H1 (cell line): ENCODE data around the gene SLC16A2. TPM values are rescaled to one million over a fixed set of nuclear protein-coding genes. Genes with fewer than 3 reads are reported as not detected.

Source experiments
- CTCF ChIA-PET: fragments of 300-600 bp; sonication (Branson Sonifier 250); formaldehyde crosslinking; loops from one replicate; lab custom pipeline; 2021; ENCODE audit not compliant: partially characterized antibody; lab: Charles Lee
- POLR2A ChIA-PET: fragments of 300-600 bp; sonication (Branson Sonifier 250); formaldehyde crosslinking; loops from one replicate; lab custom pipeline; 2021; ENCODE audit warnings: inconsistent platforms; ENCODE audit not compliant: partially characterized antibody; lab: Charles Lee
- DNase-seq, 2 experiments: peaks; one replicate each; pipeline versions ENCODE4 v3.0.0 to v3.0.0-alpha.2; 2010 to 2022; ENCODE audit warnings: low spot score in 2 of 2, low read depth in 1 of 2, mixed read lengths in 1 of 2
- FAIRE-seq: peaks from 2 replicates; lab custom pipeline; 2011; peaks lifted over from hg19 to GRCh38; lab: Jason Lieb, UNC
- H2AFZ ChIP-seq: 2 replicates; pipeline ENCODE4 v1.8.1; 2012; ENCODE audit warnings: low read length, inconsistent platforms
- H2AK5ac ChIP-seq: 2 replicates; pipeline ENCODE4 v1.6.1; 2013; ENCODE audit warnings: low read depth, low read length
- H2BK120ac ChIP-seq: replicated peaks from 2 replicates; pipeline ENCODE3; 2013; ENCODE audit warnings: low read depth, low read length, inconsistent platforms
- H2BK12ac ChIP-seq: 2 replicates; pipeline ENCODE4 v1.6.1; 2013; ENCODE audit warnings: low read depth, low read length
- H2BK15ac ChIP-seq: 2 replicates; pipeline ENCODE4 v1.6.1; 2013; ENCODE audit warnings: low read length
- H2BK20ac ChIP-seq: 2 replicates; pipeline ENCODE4 v1.6.1; 2013; ENCODE audit warnings: low read length
- H2BK5ac ChIP-seq: 2 replicates; pipeline ENCODE4 v1.6.1; 2013; ENCODE audit warnings: low read depth, low read length
- H3K14ac ChIP-seq: 2 replicates; pipeline ENCODE4 v1.6.1; 2013; ENCODE audit warnings: inconsistent platforms; ENCODE audit not compliant: insufficient read length
- H3K18ac ChIP-seq: 2 replicates; pipeline ENCODE4 v1.6.1; 2013; ENCODE audit warnings: low read length; ENCODE audit errors: extremely low read depth
- H3K23ac ChIP-seq: 2 replicates; pipeline ENCODE4 v1.6.1; 2013; ENCODE audit warnings: inconsistent platforms; ENCODE audit not compliant: insufficient read length
- H3K23me2 ChIP-seq: 2 replicates; pipeline ENCODE4 v1.6.1; 2013; ENCODE audit warnings: low read depth, low read length
- H3K27ac ChIP-seq: 2 replicates; pipeline ENCODE4 v1.6.1; 2011; ENCODE audit warnings: low read depth, low read length, inconsistent platforms
- H3K27me3 ChIP-seq, 4 experiments: replicated peaks in 1 of 4; 1 replicate in 1 of 4; 2 replicates in 3 of 4; pipeline versions ENCODE4 v1.6.1 to v1.8.1; 2011 to 2013; ENCODE audit warnings: low read length in 3 of 4, mild to moderate bottlenecking in 3 of 4, inconsistent platforms in 2 of 4, mixed read lengths in 2 of 4, moderate library complexity in 1 of 4; ENCODE audit not compliant: control insufficient read depth in 3 of 4, insufficient read depth in 3 of 4; ENCODE audit errors: extremely low read depth in 1 of 4
- H3K36me3 ChIP-seq, 4 experiments: 2 replicates each; pipeline versions ENCODE4 v1.6.1 to v1.8.1; 2011 to 2013; ENCODE audit warnings: mild to moderate bottlenecking in 4 of 4, low read length in 3 of 4, moderate library complexity in 2 of 4, control low read depth in 1 of 4, inconsistent platforms in 1 of 4; ENCODE audit not compliant: insufficient read depth in 4 of 4, control insufficient read depth in 2 of 4
- H3K4ac ChIP-seq: replicated peaks from 2 replicates; pipeline ENCODE3; 2013; ENCODE audit warnings: low read length, low read depth, mixed read lengths, inconsistent platforms; ENCODE audit not compliant: insufficient read length
- H3K4me1 ChIP-seq, 4 experiments: replicated peaks in 1 of 4; 1 replicate in 1 of 4; 2 replicates in 3 of 4; pipeline versions ENCODE4 v1.6.1 to v1.8.1; 2011 to 2013; ENCODE audit warnings: low read length in 3 of 4, inconsistent platforms in 2 of 4, mixed read lengths in 1 of 4; ENCODE audit not compliant: insufficient read depth in 4 of 4, control insufficient read depth in 3 of 4
- H3K4me2 ChIP-seq, 2 experiments: 2 replicates each; pipeline versions ENCODE4 v1.6.1 to v1.8.1; 2011 to 2013; ENCODE audit warnings: low read depth in 2 of 2, low read length in 2 of 2, control low read depth in 1 of 2, inconsistent platforms in 1 of 2, mild to moderate bottlenecking in 1 of 2; ENCODE audit not compliant: insufficient read depth in 1 of 2
- H3K4me3 ChIP-seq, 4 experiments: fragments of 200-600, 300-600 bp in 1 of 4; sonication (generic), shearing (Covaris generic), sonication (Bioruptor Twin) in 1 of 4; 2 replicates each; pipeline versions ENCODE4 v1.5.1 to v1.8.1; 2011 to 2016; ENCODE audit warnings: low read length in 4 of 4, low read depth in 3 of 4, control low read depth in 2 of 4, inconsistent platforms in 2 of 4, mild to moderate bottlenecking in 2 of 4, mixed read lengths in 1 of 4, moderate library complexity in 1 of 4; ENCODE audit not compliant: insufficient read depth in 2 of 4; ENCODE audit errors: extremely low read depth in 1 of 4
- H3K56ac ChIP-seq: replicated peaks from 2 replicates; pipeline ENCODE3; 2013; ENCODE audit warnings: low read depth, mild to moderate bottlenecking, mixed read lengths, low read length, inconsistent platforms; ENCODE audit not compliant: insufficient read length
- H3K79me1 ChIP-seq: 2 replicates; pipeline ENCODE4 v1.6.1; 2013; ENCODE audit warnings: low read depth, low read length, control low read depth
- H3K79me2 ChIP-seq, 2 experiments: 2 replicates each; pipeline versions ENCODE4 v1.6.1 to v1.8.1; 2012 to 2013; ENCODE audit warnings: low read length in 2 of 2, mild to moderate bottlenecking in 2 of 2, inconsistent platforms in 1 of 2; ENCODE audit not compliant: insufficient read depth in 2 of 2, control insufficient read depth in 1 of 2
- H3K9ac ChIP-seq, 4 experiments: replicated peaks in 1 of 4; 1 replicate in 1 of 4; 2 replicates in 3 of 4; pipeline versions ENCODE4 v1.6.1 to v1.8.1; 2011 to 2013; ENCODE audit warnings: low read depth in 3 of 4, low read length in 3 of 4, control low read depth in 2 of 4, mild to moderate bottlenecking in 2 of 4, moderate library complexity in 2 of 4, inconsistent platforms in 1 of 4; ENCODE audit errors: extremely low read depth in 1 of 4
- H3K9me3 ChIP-seq, 2 experiments: 2 replicates each; pipeline versions ENCODE4 v1.6.1 to v1.8.1; 2012 to 2013; ENCODE audit warnings: mild to moderate bottlenecking in 2 of 2, moderate library complexity in 2 of 2, control low read depth in 1 of 2, inconsistent platforms in 1 of 2, low read depth in 1 of 2, low read length in 1 of 2, mixed read lengths in 1 of 2; ENCODE audit not compliant: insufficient read depth in 2 of 2
- H4K20me1 ChIP-seq, 2 experiments: replicated peaks in 1 of 2; 2 replicates each; pipeline versions ENCODE3 to v1.8.1; 2011 to 2013; ENCODE audit warnings: inconsistent platforms in 2 of 2, low read length in 2 of 2, mild to moderate bottlenecking in 1 of 2; ENCODE audit not compliant: insufficient read depth in 2 of 2, control insufficient read depth in 1 of 2
- H4K5ac ChIP-seq: 2 replicates; pipeline ENCODE4 v1.6.1; 2013; ENCODE audit warnings: low read length, low read depth, mixed read lengths, inconsistent platforms; ENCODE audit not compliant: insufficient read length
- H4K8ac ChIP-seq: 2 replicates; pipeline ENCODE4 v1.8.0; 2013; ENCODE audit warnings: mild to moderate bottlenecking, moderate library complexity, low read length, inconsistent platforms; ENCODE audit not compliant: insufficient read depth; ENCODE audit errors: extremely low read depth
- H4K91ac ChIP-seq: replicated peaks from 2 replicates; pipeline ENCODE3; 2013; ENCODE audit warnings: low read length, mixed read lengths, inconsistent platforms; ENCODE audit not compliant: insufficient read length
- ATF2 ChIP-seq: IDR thresholded peaks from 2 replicates; pipeline ENCODE4 v1.6.1; 2012; ENCODE audit warnings: low read length, inconsistent platforms
- BACH1 ChIP-seq: IDR thresholded peaks from 2 replicates; pipeline ENCODE4 v1.6.1; 2012; ENCODE audit warnings: low read length, improper control_type of control experiment
- BCL11A ChIP-seq, 2 experiments: IDR thresholded peaks; one replicate each; pipeline ENCODE4 v1.6.1; 2011; ENCODE audit warnings: low read depth in 2 of 2, low read length in 2 of 2, mild to moderate bottlenecking in 2 of 2
- EGR1 ChIP-seq: IDR thresholded peaks from 2 replicates; pipeline ENCODE4 v1.6.1; 2011; ENCODE audit warnings: low read depth, low read length, borderline replicate concordance
- FOSL1 ChIP-seq: IDR thresholded peaks from 2 replicates; pipeline ENCODE4 v1.6.1; 2011; ENCODE audit warnings: mild to moderate bottlenecking, low read depth, low read length, moderate library complexity; ENCODE audit not compliant: insufficient read depth
- GTF2F1 ChIP-seq: IDR thresholded peaks from 2 replicates; pipeline ENCODE4 v1.6.1; 2012; ENCODE audit warnings: low read depth, low read length, improper control_type of control experiment, borderline replicate concordance
- HDAC6 ChIP-seq: IDR thresholded peaks from one replicate; pipeline ENCODE4 v1.7.1; 2012; ENCODE audit warnings: low read depth, mild to moderate bottlenecking, inconsistent platforms, low read length, moderate library complexity
- KDM1A ChIP-seq: fragments of 200-600, 300-600 bp; sonication (generic); IDR thresholded peaks from 2 replicates; pipeline ENCODE4 v1.7.1; 2016; ENCODE audit warnings: mild to moderate bottlenecking, low read length, borderline replicate concordance
- POU5F1 ChIP-seq: IDR thresholded peaks from 2 replicates; pipeline ENCODE4 v1.6.1; 2011; ENCODE audit warnings: low read depth, mild to moderate bottlenecking, low read length, moderate library complexity
- SAP30 ChIP-seq: fragments of 300-600 bp; sonication (generic); IDR thresholded peaks from 2 replicates; pipeline ENCODE4 v1.7.1; 2012; ENCODE audit warnings: low read length, moderate library complexity, mild to moderate bottlenecking, inconsistent platforms; ENCODE audit not compliant: insufficient read depth, insufficient replicate concordance
- TEAD4 ChIP-seq: IDR thresholded peaks from 2 replicates; pipeline ENCODE4 v1.6.1; 2012; ENCODE audit warnings: low read depth, low read length, inconsistent platforms, mixed read lengths
- WGBS, 2 experiments: shearing (Covaris generic) in 1 of 2; methylation state at CpG; one replicate each; pipeline versions ENCODE4 v1.1.6 to v1.1.7; 2013 to 2015; ENCODE audit warnings: low lambda C conversion rate in 2 of 2, mixed read lengths in 2 of 2, inconsistent platforms in 1 of 2, low coverage in 1 of 2, missing lambda C conversion rate in 1 of 2; ENCODE audit not compliant: insufficient replicate concordance in 2 of 2, insufficient coverage in 1 of 2, insufficient read length in 1 of 2; ENCODE audit errors: extremely low coverage in 1 of 2, missing lambda C conversion rate in 1 of 2; 5-methylcytosine and 5-hydroxymethylcytosine counted together
- polyA plus RNA-seq, 7 experiments: library from polyadenylated mRNA; depleted of rRNA in 3 of 7; stranded (reverse) in 5 of 7; unstranded in 2 of 7; fragments of >200 nt in 5 of 7; fragments of 200-250 nt in 2 of 7; gene quantifications; 1 replicate in 5 of 7; 2 replicates in 1 of 7; 4 replicates in 1 of 7; pipeline versions ENCODE4 v1.2.1 to v1.2.3, GENCODE V29; 2011 to 2013; ENCODE audit warnings: missing spikeins in 2 of 7, mixed read lengths in 2 of 7
- total RNA-seq: library from RNA; stranded (reverse); fragmentation: NEBNext Ultra II Directional; extraction: Animal tissue kit (Norgen Biotek cat#: 25700); gene quantifications from 2 replicates; pipeline ENCODE4 v1.2.1, GENCODE V29; 2021

Gene SLC16A2
- total and polyA plus RNA-seq, 2 of the 8 experiments (the other 6 are each of a cell fraction or from before 2014, with no cell fraction given): 24.4 to 32.2 TPM

GRCh38 chrX:74521961-74522751 lies 100.9 kb downstream of the SLC16A2 start:
- no peaks in the 10 kb centered on the region for H3K23me2 ChIP-seq
- no peak overlapping the region for H3K4me2 ChIP-seq
- H3K9me3 ChIP-seq: no peaks in the 10 kb centered on the region
- no peak overlapping the region for H4K5ac ChIP-seq
- H2AFZ ChIP-seq: no peak overlapping the region
- no peak overlapping the region; the same call in 1 of the 2 replicates for H4K8ac ChIP-seq
- no peaks in the 10 kb centered on the region for H3K79me2 ChIP-seq
- H3K79me1 ChIP-seq: no peaks in the 10 kb centered on the region
- DNase-seq (no peak), FAIRE-seq (no peak)
- H2BK12ac ChIP-seq: no peak overlapping the region
- H2BK20ac ChIP-seq: no peak overlapping the region
- CTCF ChIA-PET: interaction anchor here (0.8 to 1.9 kb wide), 4 partner anchors 26 to 139 kb away, joined by 3 to 4 read pairs (median 3); no protein-coding TSS in a partner anchor
- no peaks in the 10 kb centered on the region for H3K27me3 ChIP-seq
- H3K56ac ChIP-seq: no peak overlapping the region
- H2BK120ac ChIP-seq: no peak overlapping the region
- H3K4me1 ChIP-seq: no peaks in the 10 kb centered on the region
- no peak overlapping the region for H3K14ac ChIP-seq
- H4K20me1 ChIP-seq: no peaks in the 10 kb centered on the region
- H3K4me3 ChIP-seq: no peak overlapping the region
- no peaks in the 10 kb centered on the region for H3K36me3 ChIP-seq
- H4K91ac ChIP-seq: no peak overlapping the region
- POLR2A ChIA-PET: no interaction called here
- no peak overlapping the region for H2AK5ac ChIP-seq
- no peak overlapping the region for H3K23ac ChIP-seq
- H2BK15ac ChIP-seq: no peak overlapping the region
- H2BK5ac ChIP-seq: no peak overlapping the region
- WGBS, 2 experiments: 83% methylated on average over 6 of the region's 9 CpGs; no CpG with 5 or more reads in 1 of the 2 experiments
- no peak overlapping the region for H3K18ac ChIP-seq
- H3K9ac ChIP-seq: no peak overlapping the region
- H3K27ac ChIP-seq: no peak overlapping the region
- H3K4ac ChIP-seq: no peak overlapping the region
- TF ChIP-seq KDM1A: no peak
- no peak for TF ChIP-seq TEAD4
- no peak for TF ChIP-seq POU5F1
- TF ChIP-seq FOSL1: no peak
- TF ChIP-seq ATF2: no peak
- TF ChIP-seq SAP30: no peak
- no peak for TF ChIP-seq BACH1
- TF ChIP-seq EGR1: no peak
- no peak for TF ChIP-seq GTF2F1
- no peak for TF ChIP-seq HDAC6
- no peak for TF ChIP-seq BCL11A (IDR thresholded peaks at IDR 0.05; ENCODE audit: low read depth in 2 of 2, low read length in 2 of 2)
